GM19238 (cell line): Measurements from ENCODE around the gene COL27A1.

Source experiments
- DNase-seq: peaks from one replicate; pipeline ENCODE4 v3.0.0; 2011; ENCODE audit warnings: low spot score; ENCODE audit not compliant: insufficient read length

The COL27A1 gene

DNA sequence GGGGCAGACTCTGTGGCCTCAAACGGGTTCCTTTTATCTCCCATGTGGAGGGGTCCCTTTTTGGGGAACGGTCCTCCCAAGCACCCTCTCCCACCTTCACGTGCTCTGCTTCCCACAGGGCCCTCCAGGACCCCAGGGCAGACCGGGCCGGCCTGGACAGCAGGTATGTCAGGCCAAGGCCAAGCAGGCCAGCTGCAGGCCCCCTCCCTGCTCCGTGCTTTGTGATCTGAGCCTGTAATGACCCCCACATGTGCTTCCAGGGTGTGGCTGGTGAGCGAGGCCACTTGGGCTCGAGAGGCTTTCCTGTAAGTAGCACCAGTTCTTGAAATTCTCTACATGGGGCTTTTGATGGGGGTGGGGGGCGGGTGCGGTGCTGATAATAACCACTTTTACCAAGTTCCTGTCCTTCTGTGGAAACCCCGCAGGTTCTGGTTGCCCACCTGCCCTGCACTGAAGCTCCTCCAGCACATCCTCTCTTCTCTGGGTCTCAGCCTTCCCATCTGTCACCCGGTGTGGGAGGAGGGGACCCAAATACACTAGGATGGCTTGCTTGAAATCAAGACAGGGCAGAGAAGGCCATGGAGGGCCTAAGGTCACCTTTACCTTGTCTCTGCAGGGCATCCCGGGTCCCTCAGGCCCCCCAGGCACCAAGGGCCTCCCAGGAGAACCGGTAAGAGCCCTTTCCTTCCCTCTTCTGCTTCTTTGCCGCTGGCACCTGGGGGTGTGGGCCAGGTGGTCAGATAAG, 109.6 kb downstream of the COL27A1 start:
- no peak for DNase-seq

DNA sequence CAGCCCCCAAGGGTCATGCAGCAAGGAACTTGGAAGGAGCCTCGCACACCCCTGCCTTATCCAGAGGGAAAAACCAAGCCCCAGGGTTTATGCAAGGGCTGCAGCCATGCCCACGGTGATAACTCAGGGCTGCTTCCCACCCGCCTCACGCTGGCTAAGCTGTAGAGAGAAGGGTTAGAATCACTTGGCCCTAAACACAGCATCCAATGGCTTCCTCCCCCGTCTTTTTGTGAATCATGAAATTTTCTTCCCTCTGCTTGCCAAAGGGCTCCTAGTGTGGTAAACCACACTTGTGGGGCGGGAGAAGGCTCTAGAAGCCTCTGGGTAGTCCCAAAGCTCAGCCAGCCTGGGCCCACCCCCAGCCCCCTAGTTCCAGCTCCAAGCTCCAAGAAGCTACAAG, 111.6 kb downstream of the COL27A1 start:
- DNase-seq, result no peak

- DNase-seq, result no peak
Measured at GRCh38 chr9:114269023-114269422, 113.7 kb downstream of the COL27A1 start.

- no peak for DNase-seq
Measured at GRCh38 chr9:114270120-114270975, 115.0 kb downstream of the COL27A1 start.

GRCh38 chr9:114271556-114272510, 116.5 kb downstream of the COL27A1 start:
- no peak for DNase-seq

DNA sequence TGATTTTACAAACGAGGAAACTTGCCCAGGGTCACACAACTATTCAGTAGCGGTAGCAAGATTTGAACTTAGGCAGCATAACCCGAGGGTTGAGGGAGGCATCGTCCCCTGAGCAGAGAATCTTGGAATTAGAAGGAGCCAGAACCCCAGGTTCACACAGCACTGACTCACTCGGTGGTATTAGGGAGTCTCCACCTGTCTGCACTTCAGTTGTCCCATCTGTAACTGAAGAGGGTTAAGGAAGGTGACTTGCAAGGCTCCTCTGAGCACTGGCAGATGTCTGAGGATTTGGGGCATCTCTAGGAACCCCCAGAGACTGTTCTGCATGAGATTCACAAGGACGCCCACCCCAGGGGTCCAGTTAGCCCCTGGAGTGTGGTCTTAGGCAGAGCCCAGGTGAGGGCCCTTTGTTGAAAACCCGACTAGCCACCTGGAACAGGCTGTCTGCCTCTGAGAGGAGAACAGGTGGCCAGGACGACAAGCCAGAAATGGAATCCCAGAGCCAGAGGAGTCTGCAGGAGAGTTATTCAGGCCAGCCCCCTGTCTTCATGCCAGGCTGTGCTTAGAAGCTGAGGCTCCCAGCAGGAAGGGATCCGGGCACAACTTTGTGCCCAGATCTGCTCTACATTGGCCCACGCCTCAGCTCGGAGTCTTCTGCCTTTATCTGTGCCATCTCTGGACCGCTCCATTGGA, 117.5 kb downstream of the COL27A1 start:
- DNase-seq, result no peak

- no peak for DNase-seq
Measured at GRCh38 chr9:114273461-114273881, 118.1 kb downstream of the COL27A1 start.

GRCh38 chr9:114274217-114274616, 118.9 kb downstream of the COL27A1 start:
- DNase-seq, result no peak

DNA sequence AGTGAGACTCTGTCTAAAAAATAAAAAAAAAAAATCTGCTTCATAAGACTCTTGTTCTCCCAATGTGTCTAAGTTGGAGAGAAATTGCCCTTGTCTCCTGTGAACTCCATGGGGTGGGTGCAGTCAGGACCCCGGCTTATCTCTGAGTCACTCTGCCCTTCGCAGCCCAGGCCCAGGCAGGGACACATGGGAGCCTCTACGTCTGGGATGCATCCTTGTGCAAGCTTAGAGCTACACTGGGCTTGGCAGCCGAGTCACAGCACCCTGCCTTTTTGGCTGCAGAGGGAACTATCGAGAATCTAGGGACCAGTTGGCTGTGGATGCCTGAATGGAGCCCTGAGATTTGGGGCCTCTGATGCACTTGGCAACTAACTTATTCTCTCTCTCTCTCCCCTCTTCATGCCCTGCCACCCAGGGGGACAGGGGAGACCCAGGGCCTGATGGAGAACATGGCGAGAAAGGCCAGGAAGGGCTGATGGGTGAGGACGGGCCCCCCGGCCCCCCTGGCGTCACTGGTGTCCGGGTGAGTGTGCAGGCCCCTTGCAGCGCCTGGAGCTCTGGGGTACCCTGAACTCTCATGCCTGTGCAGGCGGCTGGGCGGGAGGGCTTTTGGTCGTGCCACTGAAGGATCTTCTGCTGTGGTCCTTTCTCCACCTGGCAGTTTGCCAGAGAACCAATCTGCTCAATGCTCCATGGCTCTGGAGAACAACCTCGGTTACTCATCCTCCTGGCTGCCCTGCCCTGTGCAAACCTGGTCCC, 120.1 kb downstream of the COL27A1 start:
- DNase-seq, result no peak

GRCh38 chr9:114276908-114277821, 121.8 kb downstream of the COL27A1 start:
- DNase-seq, result no peak

DNA sequence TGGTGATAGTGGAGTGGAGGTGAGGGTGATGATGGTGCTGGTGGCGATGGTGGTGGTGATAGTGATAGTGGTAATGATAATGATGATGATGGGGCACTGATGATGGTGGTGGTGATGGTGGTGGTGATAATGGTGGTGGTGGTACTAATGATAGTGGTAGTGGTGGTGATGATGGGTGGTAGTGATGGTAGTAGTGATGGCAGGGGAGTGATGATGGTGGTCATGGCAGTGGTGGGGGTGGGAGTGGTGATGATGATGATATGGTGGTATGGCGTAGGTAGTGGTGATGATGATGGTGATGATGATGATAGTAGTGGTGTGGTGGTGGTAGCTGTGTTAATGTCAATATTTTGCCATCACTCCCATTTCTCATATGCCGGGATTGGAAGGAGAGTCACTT, 123.0 kb downstream of the COL27A1 start:
- no peak for DNase-seq

DNA sequence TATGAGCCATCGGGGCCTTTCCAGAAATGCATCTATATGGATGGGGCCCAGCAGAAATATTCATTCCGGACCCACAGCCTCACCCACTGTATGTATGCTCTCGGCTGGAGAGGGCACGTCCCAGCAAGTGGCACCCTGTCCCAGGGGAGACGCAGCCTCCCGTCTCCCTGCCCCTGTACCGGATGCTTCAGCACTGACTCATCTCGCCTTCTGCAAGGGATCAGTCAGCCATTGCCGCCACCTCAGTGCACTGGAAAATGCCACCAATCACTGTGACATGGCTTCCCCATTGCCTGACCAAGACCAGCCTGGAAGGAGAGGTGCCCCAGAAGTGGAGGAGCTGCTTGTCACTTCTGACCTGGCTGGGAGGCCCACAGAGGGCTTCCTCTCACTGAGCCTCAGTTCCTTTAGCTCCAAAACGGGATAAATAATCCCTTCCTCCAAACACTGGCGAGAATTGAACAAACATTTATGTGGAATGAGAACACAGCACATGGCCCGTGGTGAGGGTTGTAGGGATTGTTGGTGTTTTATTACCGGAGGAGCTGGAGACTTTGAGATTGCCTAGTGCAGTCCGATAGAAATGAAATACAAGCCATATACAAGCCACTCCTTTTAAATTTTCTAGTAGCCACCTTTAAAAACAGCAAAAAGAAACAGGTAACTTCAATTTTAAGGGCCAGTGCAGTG, 123.7 kb downstream of the COL27A1 start:
- DNase-seq, result no peak

DNA sequence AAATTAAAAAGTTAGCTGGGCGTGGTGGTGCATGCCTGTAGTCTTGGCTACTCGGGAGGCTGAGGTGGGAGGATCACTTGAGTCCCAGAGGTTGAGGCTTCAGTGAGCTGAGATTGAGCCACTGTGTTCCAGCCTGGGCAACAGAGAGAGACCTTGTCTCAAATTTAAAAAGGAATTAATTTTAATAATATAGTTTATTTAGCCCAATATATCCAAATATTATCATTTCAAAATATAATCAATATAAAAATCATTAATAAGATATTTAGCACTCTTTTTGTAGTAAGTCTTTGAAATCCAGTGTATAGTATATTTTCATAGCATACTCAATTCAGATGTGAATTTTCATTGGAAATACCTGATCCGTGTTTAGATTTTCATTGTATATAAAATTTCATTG, 124.4 kb downstream of the COL27A1 start:
- no peak for DNase-seq

- DNase-seq, result no peak
Measured at GRCh38 chr9:114280636-114281472, 125.5 kb downstream of the COL27A1 start.

DNA sequence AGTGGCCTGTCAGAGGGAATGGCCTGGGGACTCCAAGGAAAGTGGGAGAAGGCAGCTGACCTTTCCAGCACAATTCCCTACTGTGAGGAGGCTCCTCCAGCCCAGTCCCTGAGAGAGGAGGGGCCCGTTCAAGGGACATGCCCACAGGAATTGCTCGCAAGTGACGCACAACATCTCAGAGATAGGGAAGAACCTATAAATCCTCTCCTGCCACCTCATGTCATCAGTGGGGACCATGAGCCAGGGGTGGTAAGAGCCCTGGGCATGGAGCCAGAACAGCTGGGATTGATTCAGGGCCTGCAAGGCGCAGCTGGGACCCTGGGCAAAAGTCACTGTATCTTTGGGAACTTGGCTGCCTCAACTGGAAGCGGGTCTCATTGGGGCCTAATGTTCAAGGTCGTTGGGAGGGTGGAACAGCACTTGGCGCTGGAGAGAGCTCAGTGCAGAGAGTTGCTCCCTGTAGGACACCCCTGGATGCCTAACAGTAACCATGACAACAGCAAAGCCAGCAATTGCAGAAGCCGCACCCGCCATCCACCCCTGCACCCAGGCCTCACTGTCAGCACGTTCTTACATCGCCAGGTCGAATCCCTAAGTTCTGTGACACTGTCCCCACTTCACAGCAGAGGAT, 126.3 kb downstream of the COL27A1 start:
- no peak for DNase-seq

DNA sequence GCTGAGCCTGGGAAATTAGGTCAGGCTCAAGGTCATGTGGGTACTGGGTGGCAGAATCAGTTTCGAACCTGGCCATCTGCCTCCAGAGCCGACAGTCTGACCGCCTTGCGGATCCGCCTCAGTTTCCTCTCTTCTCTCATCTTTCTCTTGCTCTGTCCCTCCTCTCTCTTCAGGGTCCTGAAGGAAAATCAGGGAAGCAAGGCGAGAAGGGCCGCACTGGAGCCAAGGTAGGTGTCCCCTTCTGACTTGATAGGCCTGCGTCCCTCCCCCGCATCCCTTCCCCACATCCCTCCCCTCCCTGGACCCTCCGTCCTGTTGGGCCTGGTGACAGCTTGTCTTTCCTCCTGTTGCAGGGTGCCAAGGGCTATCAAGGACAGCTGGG, 126.8 kb downstream of the COL27A1 start:
- no peak for DNase-seq

DNA sequence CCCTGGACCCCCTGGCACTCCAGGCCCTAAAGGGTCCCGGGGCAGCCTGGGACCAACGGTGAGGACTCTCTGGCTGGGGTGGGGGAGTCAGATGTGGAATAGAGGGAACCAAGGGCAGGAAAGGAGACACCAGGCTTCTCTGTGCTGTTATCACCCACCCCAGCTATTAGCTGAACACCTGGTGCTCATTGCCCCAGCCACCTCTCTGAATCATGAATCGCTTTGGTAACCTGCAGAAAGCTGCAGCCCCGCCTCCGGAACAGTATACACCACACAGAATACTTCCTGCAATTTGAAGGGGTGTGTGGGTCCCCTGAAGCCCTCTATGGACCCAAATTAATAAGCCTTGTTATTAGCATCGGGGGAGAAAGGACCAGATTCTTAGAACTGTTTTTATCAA, 127.2 kb downstream of the COL27A1 start:
- DNase-seq, result no peak
